IPS-NIHi11 (cell line): ENCODE data around the gene KIAA0825.
"Not testable (repeated sequence)": the region's sequence is repeated elsewhere in the genome, so short reads cannot be mapped to it uniquely, and the experiment has no call there.

Source experiments
- DNase-seq: peaks from one replicate; pipeline ENCODE4 v3.0.0; 2012; ENCODE audit warnings: mixed read lengths, low spot score

The KIAA0825 gene

DNA sequence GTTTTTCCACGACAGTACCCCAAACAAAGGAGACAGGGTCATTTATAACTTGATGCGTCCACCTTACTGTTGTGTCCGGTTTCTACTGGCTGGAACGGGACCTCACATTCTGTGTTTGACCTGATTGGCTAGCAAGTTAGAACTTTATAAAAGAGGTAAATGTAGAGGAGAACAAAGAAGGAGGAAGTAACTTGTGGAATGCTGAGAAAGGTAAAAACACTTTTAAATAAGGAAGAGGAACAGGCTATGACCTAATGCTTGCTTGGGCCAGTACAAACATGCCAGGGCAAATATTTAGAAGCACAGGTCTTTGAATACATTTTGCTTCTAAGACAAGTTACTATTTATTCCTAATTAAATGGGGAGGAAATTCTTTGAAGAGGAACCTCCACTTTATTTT lies 251.6 kb downstream of the KIAA0825 start:
- DNase-seq = no peak

DNA sequence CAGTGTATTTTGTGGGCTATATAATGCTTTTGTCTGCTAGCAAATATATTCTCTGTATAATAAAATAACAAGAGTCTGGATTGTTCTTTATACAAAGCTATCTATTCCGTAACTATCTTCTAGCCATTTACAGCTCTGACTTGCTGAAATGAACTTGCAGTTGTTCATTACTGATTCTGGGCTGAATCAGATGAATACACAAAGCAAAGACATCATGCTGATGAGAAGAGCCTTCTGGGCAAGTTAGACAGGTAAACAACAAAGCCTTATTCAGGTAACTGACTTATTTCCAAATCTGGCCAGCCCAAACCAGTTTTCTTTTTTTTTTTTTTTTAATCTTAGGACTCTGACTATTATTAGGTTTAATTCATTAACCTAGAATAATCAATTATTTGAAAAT lies 255.5 kb downstream of the KIAA0825 start:
- no peak for DNase-seq

DNA sequence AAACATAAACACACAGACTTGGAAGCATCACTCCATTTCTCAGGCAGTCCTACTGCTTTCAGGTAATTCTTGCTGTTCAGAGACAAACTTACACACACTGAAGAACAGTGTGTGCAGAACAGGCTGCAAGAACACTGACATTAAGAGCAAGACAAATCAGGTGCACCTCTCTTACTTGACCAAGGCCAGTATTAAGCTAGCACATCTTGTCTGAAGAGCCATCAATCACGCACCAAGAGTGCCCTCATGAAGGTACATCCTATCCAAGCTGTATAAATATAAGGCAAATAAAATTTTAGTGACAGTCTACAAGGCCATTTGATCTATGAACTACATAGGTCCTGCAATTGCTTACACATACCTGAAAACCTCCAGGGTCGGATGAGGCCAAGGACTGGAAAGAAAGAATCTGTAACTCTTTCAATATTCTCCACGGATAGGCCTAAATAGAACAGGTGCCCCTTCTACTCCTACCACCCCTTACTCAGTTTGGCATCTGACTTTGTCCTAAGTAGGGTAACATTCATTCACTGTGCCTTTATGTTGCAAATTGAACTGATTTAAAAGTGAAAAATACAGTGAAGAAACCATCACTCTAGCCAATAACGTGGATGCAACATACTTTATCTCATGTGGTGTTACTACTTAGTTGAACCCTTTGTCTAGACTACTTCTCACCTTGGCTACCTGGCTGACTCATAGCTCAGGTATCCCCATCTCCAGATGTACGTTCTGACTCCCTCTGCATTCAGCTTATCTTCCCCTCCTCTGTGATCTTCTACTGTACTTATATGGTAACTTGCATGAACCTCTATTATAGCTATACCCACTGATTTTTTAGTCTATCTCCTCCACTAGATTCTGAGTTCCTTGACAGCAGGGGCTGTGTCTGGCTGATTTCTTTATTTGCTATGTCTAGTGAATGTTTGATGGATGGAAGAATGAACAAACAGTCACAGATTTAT lies 256.3 kb downstream of the KIAA0825 start:
- peak; percentile 61 for DNase-seq

DNA sequence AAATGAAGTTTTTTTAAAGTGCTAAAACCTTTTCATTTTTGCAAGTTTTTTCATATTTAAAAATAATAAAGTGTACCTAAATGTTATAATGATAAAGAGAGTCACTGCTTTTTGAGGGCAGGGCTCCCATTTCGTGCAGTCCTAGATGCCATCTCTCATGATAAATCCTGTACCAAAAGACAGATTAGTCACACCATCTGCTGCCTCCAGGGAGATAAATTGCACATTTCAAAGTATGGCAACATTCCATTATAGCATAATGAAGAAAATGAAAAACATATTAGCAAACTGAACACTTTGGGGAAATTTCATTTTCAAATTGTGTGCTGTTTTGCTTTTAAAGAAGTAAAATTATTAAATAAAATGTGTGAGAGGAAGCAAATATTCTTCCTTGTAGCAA lies 257.2 kb downstream of the KIAA0825 start:
- no peak for DNase-seq

DNA sequence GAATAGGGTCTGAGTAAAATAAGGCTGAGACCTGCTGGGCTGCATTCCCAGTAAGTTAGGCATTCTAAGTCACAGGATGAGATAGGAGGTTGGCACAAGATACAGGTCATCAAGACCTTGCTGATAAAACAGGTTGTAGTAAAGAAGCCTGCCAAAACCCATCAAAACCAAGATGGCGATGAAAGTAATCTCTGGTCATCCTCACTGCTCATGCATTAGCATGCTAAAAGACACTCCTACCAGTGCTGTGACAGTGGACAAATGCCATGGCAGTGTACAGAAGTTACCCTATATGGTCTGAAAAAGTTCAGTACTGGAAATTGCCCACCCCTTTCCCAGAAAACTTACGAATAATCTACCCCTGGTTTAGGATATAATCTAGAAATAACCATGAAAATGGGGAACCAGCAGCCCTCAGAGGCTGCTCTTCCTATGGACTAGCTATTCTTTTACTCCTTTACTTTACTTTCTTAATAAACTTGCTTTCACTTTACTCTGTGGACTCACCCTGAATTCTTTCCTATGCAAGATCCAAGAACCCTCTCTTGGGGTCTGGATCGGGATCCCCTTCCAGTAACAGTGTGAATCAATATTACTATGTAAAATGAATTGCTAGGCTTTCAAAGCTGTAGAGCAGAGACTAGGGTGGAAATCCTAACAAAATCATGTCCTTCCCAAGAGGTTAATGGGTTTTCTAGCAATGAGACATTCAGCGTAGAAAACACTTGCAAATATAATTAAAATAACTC lies 257.8 kb downstream of the KIAA0825 start:
- no peak for DNase-seq

DNA sequence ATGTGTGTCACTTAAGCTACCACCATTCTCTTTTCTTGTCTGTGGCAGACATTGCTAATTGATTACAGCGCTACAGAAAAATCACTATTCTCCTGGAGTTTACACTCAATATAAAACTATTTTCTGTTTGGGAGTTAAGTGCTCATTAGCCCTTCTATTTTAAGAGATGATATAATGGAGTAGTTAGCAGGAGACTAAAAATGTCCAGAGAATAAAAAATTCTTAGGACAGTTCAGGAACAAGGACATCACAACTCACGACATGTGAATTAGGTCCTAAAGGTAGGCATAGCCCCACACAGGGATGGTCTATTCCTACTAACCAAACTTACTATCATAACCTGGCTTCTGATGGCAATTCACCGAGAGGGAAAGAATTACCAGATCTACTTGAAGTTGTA lies 258.5 kb downstream of the KIAA0825 start:
- DNase-seq = no peak

DNA sequence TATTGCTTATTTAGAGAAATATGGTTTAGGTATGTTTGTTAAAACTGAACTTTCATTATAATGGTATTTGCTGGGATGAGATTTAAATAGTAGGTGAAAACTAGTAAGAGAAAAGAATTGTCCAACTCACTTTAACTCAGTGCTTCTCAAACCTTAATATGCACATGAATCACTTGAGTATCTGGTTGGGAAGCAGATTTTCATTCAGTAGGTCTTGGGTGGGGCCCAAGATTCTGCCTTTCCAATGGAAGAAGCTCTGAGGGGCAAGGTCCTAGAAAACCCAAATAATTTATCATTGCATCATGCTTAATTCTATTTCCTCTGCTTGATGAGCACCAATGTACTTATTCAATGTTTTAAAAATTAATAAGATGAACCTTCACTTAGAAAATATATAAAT lies 262.6 kb downstream of the KIAA0825 start:
- no peak for DNase-seq

DNA sequence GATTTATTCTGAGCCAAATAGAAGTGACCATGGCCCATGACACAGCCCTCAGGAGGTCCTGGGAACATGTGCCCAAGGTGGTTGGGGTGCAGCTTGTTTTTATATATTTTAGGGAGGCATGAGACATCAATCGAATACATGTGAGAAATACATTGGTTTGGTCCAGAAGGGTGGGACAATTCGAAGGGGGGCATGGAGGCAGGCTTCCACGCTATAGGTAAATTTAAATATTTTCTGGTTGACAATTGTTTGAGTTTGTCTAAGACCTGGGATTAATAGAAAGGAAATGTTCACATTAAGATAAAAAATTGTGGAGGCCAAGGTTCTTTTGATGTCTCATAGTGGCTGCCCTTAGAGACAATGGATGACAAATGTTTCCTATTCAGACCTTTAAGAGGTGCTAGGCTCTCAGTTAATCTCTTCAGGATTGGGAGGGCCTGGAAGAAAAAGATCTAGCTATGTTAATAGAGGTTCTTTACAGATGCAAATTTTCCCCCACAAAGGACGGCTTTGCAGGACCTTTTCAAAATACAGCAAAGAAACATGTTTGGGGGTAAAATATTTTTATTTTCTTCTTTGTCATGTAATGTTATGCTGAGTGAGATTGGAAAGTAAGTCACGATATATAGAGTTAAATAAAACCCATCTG lies 263.4 kb downstream of the KIAA0825 start:
- not testable (repeated sequence) for DNase-seq

DNA sequence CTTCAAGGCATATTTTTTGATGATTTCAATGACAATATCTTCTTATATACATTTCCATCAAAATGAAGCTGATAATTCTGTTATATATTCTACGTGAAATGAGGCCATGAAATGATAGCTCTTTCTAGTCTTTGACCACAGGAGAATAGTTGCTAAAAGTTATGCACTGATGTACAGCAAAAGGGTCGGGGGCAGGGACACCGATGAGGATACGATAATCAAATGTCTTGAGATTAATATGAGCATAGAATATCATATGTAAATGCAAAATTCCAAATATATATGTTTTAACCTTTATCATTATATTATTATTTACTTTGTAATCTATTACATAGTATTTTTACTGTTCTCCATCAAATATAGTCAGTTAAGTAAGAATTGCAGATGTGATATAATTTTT lies 264.8 kb downstream of the KIAA0825 start:
- DNase-seq = no peak

DNA sequence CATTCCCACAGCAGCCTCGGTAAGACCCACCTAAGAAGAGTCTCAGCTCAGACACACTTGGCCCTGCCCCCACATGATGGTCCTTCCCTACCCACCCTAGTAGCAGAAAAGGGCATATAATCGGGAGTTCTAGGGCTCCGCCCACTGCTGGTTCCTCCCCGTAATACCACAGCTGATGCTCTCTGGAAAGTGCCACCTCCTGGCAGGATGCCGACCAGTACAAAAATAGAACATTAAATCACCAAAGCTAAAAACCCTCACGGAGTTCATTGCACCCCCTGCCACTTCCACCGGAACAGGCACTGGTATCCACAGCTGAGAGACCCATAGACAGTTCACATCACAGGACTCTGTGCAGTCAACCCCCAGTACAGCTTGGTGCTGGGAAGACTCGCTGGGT lies 271.3 kb downstream of the KIAA0825 start:
- no peak for DNase-seq

DNA sequence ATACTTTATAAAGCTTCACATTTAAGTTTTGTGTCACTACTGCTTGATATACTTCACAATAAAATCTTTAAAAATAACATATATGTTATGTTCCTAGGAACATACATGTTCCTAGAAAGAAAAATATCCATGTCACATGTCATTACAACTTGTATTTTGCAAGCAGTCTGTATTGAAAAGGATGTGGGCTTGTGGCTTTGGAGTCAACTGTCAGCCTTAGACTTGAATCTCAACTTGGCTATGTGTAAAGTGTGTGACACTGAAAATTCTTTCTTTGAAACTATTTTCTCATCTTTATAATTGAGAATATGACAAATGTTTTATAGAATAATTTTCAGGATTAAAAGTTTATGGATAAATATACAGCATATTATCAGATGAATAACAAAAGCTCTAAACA lies 273.1 kb downstream of the KIAA0825 start:
- DNase-seq = no peak

DNA sequence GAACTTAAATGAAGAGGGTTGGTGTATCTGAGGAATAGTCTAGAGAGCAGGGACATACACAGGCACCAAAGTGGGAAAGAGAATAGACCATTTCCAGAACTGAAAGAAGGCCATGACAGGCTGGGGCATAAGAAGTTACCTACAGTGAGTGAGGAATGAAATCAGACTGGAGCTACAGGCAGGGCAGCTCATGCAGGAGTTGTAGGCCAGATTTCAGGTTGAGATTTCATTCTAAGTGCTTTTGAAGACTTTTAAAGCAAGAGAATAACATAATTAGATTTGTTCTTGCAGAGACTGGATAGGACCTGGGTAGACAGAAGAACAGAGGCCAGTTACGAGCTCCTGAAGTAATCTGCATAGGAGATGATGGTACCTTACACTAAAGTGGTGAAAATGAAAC lies 280.8 kb downstream of the KIAA0825 start:
- DNase-seq = no peak

DNA sequence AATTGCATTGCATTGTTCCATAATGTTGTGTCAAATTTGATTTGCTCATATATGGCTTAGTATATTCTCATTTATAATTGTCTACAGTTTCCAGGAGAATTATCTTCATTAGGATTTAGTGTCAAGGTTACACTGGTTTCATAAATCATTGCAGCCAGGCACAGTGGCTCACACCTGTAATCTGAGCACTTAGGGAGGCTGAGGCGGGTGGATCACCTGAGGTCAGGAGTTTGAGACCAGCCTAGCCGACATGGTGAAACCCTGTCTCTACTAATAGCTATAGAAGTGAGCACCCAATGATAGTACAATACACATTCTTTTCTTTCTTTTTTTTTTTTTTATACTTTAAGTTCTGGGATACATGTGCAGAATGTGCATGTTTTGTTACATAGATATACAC lies 282.5 kb downstream of the KIAA0825 start:
- DNase-seq = no peak

DNA sequence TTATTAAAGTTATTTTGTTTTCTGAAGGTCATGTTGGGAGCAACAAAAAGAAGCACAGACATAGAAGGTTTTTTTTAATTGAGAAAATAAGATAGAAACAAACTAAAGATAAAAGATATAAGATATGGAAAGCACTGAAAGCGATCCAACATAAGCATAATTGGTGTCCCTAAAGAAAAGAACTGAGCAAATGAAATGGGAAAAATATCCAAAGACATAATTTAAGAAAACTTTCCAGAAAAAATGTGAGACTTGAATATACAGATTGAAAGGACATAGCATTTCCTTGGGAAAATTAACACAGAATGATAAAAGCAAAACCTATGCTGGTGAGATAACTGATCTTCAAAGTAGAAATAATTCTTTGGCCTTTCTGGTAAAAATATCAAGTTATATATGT lies 289.3 kb downstream of the KIAA0825 start:
- no peak for DNase-seq

DNA sequence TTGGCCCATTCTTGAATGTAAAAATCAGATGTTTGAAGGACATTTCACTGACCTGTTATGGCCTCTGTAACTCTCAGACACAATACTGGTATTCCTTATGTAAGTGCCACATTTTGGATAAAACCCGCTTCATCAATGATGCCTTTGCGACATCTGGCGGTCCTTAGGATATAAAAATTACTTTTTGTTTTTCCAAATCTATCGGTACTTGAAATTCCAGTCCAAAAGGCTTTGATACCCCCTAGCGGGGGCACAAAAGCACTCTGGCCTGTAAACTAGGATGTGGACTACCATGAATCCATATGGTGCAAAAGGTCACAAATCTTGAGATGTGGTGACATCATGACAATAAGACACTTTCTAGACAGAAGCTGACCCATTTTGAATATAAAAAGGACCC lies 291.8 kb downstream of the KIAA0825 start:
- DNase-seq = no peak

DNA sequence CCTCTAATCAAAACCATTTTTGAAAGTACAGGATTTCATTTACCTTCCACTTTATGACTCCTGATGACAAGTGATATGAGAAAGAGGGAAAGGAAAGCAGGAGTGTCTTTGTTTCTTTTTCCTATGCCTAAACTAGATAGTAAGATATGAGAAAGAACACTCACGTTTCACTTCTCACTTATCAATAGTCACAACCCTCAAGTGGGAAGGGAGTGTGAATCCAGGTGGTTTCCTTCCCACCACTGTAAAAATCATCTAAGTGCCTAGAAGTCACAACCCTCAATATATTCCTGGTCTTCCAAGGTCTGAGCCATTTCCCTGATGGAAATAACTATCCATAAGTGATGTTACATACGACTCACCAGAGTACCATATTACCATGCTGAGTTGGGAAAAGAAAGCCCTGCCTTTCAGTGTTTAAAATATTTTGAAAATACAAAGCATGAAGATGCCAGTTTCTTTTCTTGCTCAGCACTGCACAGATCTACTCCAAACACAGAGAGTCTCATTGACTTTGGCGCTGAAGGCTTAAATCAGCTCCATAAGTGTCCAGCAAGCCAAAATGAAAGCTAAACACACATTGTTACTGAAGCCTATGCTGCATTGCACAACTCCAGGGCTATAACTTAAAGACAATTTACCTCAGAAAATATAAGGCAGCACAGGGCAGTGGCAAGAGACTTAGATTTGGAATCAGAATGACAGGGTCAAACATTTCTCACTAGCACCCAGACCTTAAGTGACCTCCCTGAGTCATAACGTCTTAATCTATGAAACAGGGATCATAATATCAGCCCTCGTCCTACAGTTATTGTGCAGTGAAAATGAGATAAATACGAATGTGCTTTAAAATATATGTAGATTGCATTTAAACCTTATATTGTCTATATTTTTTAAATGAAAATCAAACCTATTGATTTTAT lies 301.2 kb downstream of the KIAA0825 start:
- no peak for DNase-seq

DNA sequence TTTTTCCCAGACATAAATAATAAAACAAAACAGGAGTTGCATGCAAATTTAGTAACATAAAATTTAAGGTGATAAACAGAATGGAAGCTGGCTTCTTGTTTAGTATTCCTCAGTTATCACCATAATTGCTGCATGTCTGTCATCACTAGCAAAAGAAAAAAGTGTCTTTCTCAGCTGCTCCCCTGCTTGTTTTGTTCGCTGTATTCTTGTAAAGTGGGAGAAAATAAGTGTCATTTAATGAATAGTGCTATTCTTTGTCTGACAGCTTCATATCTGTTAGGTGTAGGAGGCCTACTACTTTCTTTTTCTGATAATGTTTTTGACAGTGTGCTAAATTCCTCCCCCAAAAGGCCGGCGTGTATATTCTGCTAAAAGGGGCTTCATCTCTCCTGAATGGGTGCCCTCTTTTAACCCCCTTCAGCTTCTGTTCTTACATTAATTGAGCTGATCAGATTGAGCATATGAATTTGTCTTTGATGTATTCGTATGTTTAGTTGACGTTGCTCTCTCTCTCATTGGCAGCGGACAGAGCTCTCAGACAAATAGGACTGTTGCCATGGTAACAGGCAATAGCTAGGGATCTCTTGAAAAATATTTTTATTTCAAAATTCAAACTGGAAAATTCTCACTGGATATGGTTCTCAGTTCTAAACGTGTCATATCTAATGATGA lies 303.8 kb downstream of the KIAA0825 start:
- DNase-seq = no peak

DNA sequence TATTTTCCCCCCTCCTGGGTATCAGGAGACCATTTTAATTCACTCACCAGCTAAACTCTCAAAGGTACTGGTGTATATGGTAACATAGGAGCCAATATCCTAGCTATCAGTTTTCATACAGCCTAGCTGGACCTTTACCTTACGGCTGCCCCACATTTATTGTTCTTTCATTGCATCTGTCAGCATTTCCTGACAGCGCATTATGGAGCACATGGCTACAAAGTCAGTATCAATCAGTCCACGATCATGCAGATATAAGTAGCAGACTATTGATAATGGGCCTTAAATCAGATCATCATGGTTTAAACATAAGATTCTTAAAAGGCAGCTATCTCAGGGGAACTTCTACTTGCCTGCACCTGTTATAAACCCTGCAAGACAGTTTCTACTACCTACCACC lies 304.7 kb downstream of the KIAA0825 start:
- no peak for DNase-seq

DNA sequence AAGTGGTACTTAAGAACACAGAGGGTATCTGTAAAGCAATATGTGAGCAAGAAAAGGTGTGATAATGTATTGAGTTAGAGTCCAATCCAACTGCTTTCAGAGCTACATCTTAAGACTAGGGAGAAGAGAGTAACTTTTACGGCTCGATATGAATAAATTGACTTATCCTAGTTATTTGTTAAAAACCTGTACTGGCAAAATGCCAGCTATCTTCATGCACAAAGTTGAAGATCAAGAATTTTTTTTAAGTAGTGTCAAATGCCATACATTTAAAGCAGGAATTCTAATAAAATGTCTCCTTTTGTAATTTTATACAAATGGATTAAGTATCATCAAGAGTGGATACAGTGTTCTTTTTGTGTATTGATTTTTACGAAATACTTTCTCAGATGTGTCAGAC lies 305.2 kb downstream of the KIAA0825 start:
- DNase-seq = no peak

DNA sequence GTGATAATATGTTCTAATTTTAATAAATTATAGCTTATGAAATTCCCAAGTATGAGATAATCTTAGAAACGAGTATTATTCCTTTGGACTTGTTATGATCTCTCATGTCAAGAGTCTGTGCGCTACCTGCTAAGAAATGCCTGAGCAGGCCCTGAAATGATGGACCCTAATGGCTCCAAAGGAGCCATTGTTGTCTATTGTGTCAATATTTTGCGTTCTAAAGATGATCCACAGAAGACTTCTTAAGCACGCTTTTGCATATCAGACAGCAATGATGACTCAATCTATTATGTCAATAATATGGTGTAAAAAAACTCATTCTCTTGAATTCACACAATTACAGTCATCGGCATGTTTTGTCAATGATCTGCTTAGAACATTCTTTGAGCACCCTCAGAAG lies 306.1 kb downstream of the KIAA0825 start:
- no peak for DNase-seq

DNA sequence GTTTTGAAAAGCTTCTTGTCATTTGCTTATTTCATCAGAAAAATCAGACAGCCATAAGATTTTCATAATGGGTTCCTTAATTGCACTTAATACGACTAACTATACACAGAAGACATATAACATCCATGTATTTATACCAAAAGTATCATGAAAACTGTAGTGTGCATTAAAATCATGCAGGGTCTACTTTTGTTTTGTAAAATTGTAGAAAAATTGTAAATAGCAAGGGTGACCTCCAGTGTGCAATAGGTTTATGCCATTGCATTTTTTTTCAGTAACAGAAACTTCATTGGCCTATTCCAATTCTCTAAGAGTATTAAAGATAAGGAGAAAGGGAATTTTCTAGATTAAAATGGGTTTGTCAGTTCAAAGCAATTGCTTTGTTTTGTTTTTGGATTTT lies 307.6 kb downstream of the KIAA0825 start:
- no peak for DNase-seq
